Panc1 (cell line): Measurements from ENCODE around the gene BCL2. TPM values are rescaled to one million over a fixed set of nuclear protein-coding genes. Genes with fewer than 3 reads are reported as not detected.

ENCODE experiments used
- ATAC-seq: fragments of 200-7000 bp; cut with Tn5 transposase; 2 replicates; pipeline ENCODE4 v1.9.1; 2020; ENCODE audit warnings: mild to moderate bottlenecking, moderate library complexity
- BruUV-seq: library from RNA; stranded (reverse); fragments of 400-500 nt; replicated peaks from 2 replicates; lab custom pipeline; 2021; lab: Mats Ljungman, UMichigan
- CTCF ChIA-PET: fragments of 300-600 bp; sonication (Branson Sonifier 250); formaldehyde crosslinking; loops from one replicate; lab custom pipeline; 2022; ENCODE audit warnings: antibody characterized with exemption; lab: Charles Lee
- POLR2A ChIA-PET: fragments of 300-600 bp; sonication (Branson Sonifier 250); formaldehyde crosslinking; loops from one replicate; lab custom pipeline; 2022; ENCODE audit warnings: antibody characterized with exemption; lab: Charles Lee
- DNase-seq: peaks from one replicate; pipeline ENCODE4 v3.0.0-alpha.2; 2010; ENCODE audit warnings: low read depth, low spot score
- H3K27ac ChIP-seq: 2 replicates; pipeline ENCODE4 v1.5.1; 2011; ENCODE audit warnings: mild to moderate bottlenecking, low read length, inconsistent platforms
- H3K27me3 ChIP-seq: fragments of 200-500 bp; sonication (Bioruptor generic); 2 replicates; pipeline ENCODE4 v1.6.0; 2014; ENCODE audit warnings: low read length, inconsistent platforms; ENCODE audit not compliant: control insufficient read depth, insufficient read depth
- H3K36me3 ChIP-seq: fragments of 200-500 bp; sonication (Bioruptor generic); 2 replicates; pipeline ENCODE4 v1.5.1; 2014; ENCODE audit warnings: inconsistent platforms, mild to moderate bottlenecking, low read length, moderate library complexity; ENCODE audit not compliant: control insufficient read depth, insufficient read depth
- H3K4me1 ChIP-seq: 2 replicates; pipeline ENCODE4 v1.5.1; 2011; ENCODE audit warnings: inconsistent platforms, mild to moderate bottlenecking, low read length, moderate library complexity; ENCODE audit not compliant: control insufficient read depth, insufficient read depth
- H3K4me3 ChIP-seq, 2 experiments: 2 replicates each; pipeline ENCODE4 v1.5.1; 2011 to 2012; ENCODE audit warnings: low read depth in 2 of 2, low read length in 2 of 2, mild to moderate bottlenecking in 2 of 2, inconsistent platforms in 1 of 2, moderate library complexity in 1 of 2
- H3K9me3 ChIP-seq: fragments of 200-500 bp; sonication (Bioruptor generic); 2 replicates; pipeline ENCODE4 v1.5.1; 2014; ENCODE audit warnings: low read depth, mild to moderate bottlenecking, inconsistent platforms, low read length, moderate library complexity; ENCODE audit not compliant: control insufficient read depth, insufficient read depth
- POLR2AphosphoS5 ChIP-seq: IDR thresholded peaks from 2 replicates; pipeline ENCODE4 v1.6.1; 2012; ENCODE audit warnings: mild to moderate bottlenecking, low read depth, low read length, moderate library complexity
- REST ChIP-seq, 2 experiments: IDR thresholded peaks; 2 replicates each; pipeline ENCODE4 v1.6.1; 2011 to 2012; ENCODE audit warnings: low read depth in 2 of 2, control low read depth in 1 of 2, low read length in 1 of 2, mild to moderate bottlenecking in 1 of 2, moderate library complexity in 1 of 2; ENCODE audit not compliant: insufficient read depth in 1 of 2
- SIN3A ChIP-seq: IDR thresholded peaks from 2 replicates; pipeline ENCODE4 v1.6.1; 2012; ENCODE audit warnings: low read depth, mild to moderate bottlenecking, low read length, moderate library complexity, borderline replicate concordance; ENCODE audit not compliant: insufficient read depth
- TCF7L2 ChIP-seq: IDR thresholded peaks from 2 replicates; pipeline ENCODE4 v1.6.1; 2011; ENCODE audit warnings: mild to moderate bottlenecking, low read depth, low read length, inconsistent platforms
- in situ Hi-C: cut with HindIII; loops from 2 replicates; pipeline ENCODE4 v1.10.0; 2016; ENCODE audit warnings: low sequenced_read_pairs, low pct_unique_long_range_greater_than_20kb
- intact Hi-C: fragments of 100-400 bp; cut with micrococcal nuclease; formaldehyde crosslinking; loops from one replicate; pipeline ENCODE4 v1.10.0; 2022; ENCODE audit not compliant: unreplicated experiment
- total RNA-seq: library from RNA; stranded (reverse); gene quantifications from one replicate; pipeline ENCODE4 v1.2.1, GENCODE V29; 2021; ENCODE audit not compliant: unreplicated experiment
- TF ChIP-seq, protein P1 (sequence below): fragments of 450-650 bp; IDR thresholded peaks from 2 replicates; pipeline ENCODE4 v1.5.1; 2017; ENCODE audit warnings: mild to moderate bottlenecking

BCL2 gene
- total RNA-seq, 1 experiment from 2014 or later: 0.72 TPM

DNA sequence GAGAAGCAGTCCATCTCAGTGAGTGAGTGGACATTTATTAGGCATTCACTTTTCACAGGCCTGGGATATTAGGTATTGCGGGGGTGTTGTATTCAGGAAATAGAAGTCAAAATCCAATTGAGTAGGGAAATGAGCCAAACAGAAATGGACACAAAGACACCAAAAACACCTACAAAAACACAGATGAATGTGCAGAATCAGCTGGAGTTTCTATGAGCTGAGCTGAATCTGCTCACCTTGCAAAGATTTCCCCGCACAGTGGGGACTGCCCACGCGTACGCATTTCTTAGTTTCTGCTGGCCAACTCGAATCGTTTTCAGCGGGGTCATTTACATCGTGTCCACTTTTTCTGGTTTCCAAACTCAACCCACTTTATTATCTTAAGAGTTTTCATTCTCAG, 160.0 kb downstream of the BCL2 start:
- Histone ChIP-seq H3K27me3 (no peaks in the 10 kb centered on the region; the same call in 1 of the 2 replicates), H3K27ac (no peak overlapping the region), H3K9me3 (no peaks in the 10 kb centered on the region), H3K4me1 (no peaks in the 10 kb centered on the region), H3K36me3 (no peaks in the 10 kb centered on the region), H3K4me3 (no peak overlapping the region)
- DNase-seq: no peak
- TF ChIP-seq REST (IDR thresholded peaks at IDR 0.05; ENCODE audit: insufficient read depth in 1 of 2, low read depth in 2 of 2, low read length in 1 of 2): no peak
- no peak for TF ChIP-seq SIN3A
- TF ChIP-seq POLR2AphosphoS5: no peak
- no peak for TF ChIP-seq TCF7L2
- TF ChIP-seq, protein P1, sequence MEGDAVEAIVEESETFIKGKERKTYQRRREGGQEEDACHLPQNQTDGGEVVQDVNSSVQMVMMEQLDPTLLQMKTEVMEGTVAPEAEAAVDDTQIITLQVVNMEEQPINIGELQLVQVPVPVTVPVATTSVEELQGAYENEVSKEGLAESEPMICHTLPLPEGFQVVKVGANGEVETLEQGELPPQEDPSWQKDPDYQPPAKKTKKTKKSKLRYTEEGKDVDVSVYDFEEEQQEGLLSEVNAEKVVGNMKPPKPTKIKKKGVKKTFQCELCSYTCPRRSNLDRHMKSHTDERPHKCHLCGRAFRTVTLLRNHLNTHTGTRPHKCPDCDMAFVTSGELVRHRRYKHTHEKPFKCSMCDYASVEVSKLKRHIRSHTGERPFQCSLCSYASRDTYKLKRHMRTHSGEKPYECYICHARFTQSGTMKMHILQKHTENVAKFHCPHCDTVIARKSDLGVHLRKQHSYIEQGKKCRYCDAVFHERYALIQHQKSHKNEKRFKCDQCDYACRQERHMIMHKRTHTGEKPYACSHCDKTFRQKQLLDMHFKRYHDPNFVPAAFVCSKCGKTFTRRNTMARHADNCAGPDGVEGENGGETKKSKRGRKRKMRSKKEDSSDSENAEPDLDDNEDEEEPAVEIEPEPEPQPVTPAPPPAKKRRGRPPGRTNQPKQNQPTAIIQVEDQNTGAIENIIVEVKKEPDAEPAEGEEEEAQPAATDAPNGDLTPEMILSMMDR: no peak
- intact Hi-C loops: no loop called here
- ChIA-PET POLR2A (no interaction called here), CTCF (no interaction called here)
- in situ Hi-C loops: no loop called here
- no peak for ATAC-seq
- no TSS peak for BruUV-seq

DNA sequence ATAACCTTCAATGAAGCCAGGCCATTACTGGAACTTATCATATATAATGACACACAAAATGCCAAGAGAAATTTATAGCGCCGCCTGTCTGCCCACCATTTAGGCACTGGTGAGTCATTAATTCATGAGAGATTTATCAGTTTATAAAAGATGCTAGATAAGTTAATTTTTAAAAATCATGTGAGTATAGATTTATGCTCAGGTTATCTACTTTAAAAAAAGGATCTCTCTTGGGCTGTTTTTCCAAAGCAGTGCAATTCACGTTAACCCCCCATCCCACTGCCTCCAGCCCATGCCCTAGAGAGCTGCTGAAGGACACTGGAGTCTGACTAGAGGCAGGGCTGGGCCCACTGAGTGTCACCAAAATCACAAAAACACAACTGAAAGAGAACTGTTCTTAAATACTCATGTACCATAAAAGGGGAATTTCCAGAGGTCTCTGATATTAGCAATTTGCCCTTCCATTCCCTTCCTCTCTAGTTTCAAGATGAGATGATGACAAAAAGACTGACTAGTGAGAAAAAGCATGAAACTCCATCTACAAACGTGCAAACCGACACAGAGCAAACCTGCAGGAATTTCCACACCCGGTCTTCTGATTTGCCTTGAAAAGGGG, 160.8 kb downstream of the BCL2 start:
- Histone ChIP-seq H3K27me3 (no peaks in the 10 kb centered on the region; the same call in 1 of the 2 replicates), H3K9me3 (no peaks in the 10 kb centered on the region), H3K27ac (no peak overlapping the region), H3K36me3 (no peaks in the 10 kb centered on the region), H3K4me3 (no peak overlapping the region), H3K4me1 (no peaks in the 10 kb centered on the region)
- intact Hi-C loops: no loop called here
- no TSS peak for BruUV-seq
- ATAC-seq: no peak
- CTCF ChIA-PET: no interaction called here
- TF ChIP-seq TCF7L2 (no peak), REST (IDR thresholded peaks at IDR 0.05; ENCODE audit: insufficient read depth in 1 of 2, low read depth in 2 of 2, low read length in 1 of 2) (no peak), POLR2AphosphoS5 (no peak), SIN3A (no peak)
- TF ChIP-seq, protein P1: no peak
- POLR2A ChIA-PET: no interaction called here
- in situ Hi-C loops: no loop called here
- no peak for DNase-seq
